OCI-LY3 (cell line): ENCODE data around the gene POU2F1.

Source experiments
- CTCF ChIP-seq: fragments of 200-600, 300-600 bp; sonication (generic); IDR thresholded peaks from 2 replicates; pipeline ENCODE4 v1.5.1; 2014; ENCODE audit warnings: antibody characterized with exemption, low read length, low read depth
- EZH2phosphoT487 ChIP-seq: fragments of 200-600 bp; shearing (Covaris generic); IDR thresholded peaks from 2 replicates; pipeline ENCODE4 v1.6.1; 2018; ENCODE audit warnings: antibody characterized with exemption, mixed run types, low read depth

- TF ChIP-seq CTCF, result no peak
- no peak for TF ChIP-seq EZH2phosphoT487
Measured at GRCh38 chr1:167221126-167221737, 546 bp downstream of the POU2F1 start.
